Mesenteric fat pad (tissue), 1 donor: ENCODE results near the gene ANG. TPM values are rescaled to one million over a fixed set of nuclear protein-coding genes. Genes with fewer than 3 reads are reported as not detected.

Experiments
- DNase-seq: peaks from one replicate; pipeline ENCODE4 v3.0.0-alpha.2; 2020; ENCODE audit warnings: low spot score
- total RNA-seq: library from RNA; stranded (reverse); fragmentation: NEBNext Ultra II Directional; extraction: Animal tissue kit (Norgen Biotek cat#: 25700); gene quantifications from one replicate; pipeline ENCODE4 v1.2.1, GENCODE V29; 2021
- donor health status: DM: yes; HTN: yes; CAD: no.

Gene ANG
- total RNA-seq, 1 donor from 2014 or later = 38.9 TPM

DNA sequence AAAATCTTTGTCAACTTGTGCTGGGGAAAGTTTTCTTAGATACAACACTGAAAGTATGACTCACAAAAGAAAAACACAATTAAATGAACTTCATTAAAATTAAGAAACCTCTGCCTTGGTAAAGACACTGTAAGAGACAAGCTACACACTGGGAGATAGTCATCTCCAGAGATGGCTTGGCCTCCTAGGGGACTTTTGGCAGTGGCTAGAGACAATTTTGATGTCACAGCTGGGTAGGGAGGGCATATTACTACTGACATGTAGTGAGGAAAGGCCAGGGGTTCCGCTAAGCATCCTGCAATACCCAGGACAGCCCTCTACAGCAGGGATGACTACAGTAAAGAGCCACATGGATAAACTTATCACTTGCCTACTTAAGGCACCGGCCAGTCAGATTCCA is 12.9 kb upstream of the ANG start:
- DNase-seq = no peak

DNA sequence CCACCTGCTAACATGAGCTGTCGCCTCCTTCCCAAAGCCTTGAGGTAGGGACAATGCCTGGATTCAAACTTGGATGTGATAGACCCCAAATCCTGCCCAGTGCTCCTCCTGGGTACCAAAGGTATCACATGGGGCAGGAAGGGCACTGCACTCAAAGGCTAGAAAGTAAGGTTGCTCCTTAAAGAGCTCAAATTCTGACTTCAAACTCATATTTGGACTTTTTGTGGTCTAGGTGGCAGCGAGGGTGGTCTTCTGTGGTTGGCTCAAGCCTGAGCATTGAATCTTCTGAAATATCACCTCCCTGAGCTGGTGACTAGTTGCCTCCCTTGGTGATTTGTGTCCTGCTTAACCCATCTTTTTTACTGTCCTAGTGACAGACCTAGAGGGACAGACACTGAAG is 12.5 kb upstream of the ANG start:
- DNase-seq = no peak

DNA sequence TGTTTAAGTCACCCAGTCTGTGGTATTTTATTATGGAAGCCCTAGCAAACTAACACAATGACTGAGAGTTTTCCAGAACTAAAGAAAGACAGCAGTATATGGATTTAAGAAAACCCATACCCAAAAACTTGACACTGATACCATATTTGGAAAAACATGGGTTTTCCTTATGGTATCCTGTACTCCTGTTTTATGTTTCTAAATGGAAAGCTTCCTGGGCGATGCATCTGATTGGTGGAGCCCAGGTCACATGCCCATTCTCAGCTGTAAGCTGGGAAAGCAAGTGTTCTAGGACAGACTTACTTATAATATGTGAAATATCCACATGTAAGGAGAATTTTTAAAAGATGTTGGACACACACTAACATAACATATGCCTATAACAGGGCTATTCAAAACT is 8.7 kb upstream of the ANG start:
- DNase-seq = no peak

DNA sequence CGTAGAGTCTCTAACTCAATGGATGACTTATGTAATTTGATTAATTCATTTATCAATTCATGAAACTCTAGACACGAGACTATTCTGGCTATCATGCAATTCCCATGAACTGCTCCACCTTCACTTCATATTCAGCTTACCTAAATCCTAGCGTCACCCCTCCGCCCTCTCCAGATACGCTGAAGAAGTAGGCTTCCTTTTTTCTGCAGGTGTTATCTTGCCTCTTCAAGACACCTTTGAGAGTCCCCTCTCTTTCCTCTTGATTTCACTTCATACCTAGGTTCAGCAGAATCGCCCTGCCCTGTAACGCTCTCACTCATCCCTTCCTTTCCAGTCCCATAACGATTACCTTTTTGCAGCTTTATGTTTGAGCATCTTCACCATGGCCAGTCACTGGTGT is 8.2 kb upstream of the ANG start:
- no peak for DNase-seq

DNA sequence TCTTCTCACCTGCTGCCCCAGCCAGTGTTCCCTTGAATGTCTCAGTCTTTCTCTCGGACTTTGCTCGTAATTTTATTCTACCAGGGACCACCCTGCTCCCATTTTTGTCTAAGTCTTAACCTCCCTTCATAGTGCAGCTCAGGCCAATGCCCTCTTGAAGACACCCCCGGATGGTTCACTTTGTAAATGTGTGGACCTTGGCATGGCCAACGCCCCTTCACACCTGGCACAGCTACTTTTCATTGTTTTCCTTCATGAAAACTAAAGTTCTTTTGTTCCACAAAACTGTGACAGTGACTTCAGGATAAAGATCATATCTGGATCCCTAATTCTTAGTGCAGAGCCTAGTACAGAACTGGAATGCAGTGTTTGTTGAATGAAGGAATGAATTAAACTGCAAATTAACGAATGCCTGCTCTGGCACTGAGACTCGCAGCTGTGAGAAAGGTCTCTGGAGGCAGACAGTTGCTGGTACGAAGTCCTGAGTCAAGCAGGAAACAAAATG is 7.7 kb upstream of the ANG start:
- no peak for DNase-seq

DNA sequence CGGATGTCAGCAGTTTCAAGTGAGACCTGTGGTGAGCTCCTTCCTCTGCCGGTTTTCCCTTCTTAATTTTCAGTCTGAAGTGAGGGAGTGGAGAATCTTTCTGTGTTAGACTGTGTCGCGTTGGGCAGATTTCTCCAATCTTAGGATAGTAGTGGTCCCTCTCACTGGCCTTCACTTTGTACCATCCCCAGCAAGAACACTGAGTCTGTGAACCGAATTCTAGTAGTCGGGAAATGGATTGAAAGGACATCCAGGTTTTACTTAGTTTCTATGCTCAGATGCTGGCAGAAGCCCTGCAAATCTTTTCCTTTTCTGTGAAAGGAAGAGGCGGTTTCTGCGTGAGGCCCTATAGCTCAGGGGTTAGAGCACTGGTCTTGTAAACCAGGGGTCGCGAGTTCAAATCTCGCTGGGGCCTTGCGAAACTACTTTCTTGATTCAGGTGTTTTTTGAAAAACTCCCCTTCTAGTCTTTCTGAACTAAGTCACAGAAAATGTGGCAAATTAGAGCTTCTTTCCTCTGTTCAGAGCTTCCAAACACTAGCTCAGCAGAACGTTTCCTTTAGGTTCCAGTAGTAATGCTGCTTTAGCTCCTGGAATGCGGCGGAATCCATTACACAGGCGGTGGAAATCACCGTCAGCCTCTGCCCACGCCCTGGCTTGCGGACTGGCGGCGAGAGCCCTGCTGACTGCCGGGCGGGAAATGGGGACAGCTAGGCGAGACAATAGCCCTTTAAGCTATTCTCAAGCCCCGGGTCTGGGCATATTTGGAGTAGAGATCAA is 7.0 kb upstream of the ANG start:
- DNase-seq = no peak

DNA sequence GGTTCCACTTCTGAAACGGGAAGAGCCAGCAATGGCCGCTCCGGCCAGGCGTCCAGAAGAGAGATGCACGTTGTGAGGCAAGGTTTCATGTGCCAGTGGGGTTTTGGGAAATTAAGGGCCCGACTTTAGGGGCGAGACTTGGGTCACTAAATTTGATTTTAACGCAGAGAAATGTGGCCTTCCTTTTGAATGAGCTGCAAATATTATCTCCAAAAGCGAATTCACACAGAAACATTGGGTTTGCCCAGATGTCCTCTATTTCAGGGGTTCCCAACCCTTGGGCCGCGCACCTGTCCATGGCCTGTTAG is 6.5 kb upstream of the ANG start:
- DNase-seq = no peak

DNA sequence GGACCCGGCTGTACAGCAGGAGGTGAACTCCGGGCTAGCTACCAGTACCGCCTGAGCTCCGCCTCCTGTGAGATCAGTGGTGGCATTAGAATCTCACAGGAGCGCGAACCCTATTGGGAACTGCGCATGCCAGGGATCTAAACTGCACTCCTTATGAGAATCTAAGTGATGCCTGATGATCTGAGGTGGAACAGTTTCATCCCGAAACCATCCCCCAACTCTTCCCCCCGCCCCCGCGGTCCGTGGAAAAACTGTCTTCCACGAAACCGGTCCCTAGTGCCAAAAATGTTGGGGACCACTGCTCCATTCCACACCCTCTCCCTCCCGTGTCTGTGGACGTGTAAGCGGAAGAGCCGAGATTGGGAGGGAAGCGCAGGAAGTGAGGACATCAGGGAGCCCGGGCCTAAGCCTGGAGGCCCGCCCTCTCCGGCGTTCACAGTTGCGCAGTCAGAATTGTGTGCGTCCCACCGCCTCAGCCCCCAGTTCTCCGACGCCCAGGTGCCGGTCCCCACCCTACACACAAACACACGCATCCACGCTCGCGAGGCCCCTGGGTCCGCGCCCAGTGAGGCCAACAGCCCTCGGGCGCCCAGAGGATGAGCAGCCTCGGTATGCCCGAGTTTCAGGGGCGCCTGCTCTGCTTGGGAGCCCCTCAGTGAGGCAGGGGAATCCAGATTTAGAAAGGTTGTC is 6.0 kb upstream of the ANG start:
- DNase-seq = peak; percentile 92

DNA sequence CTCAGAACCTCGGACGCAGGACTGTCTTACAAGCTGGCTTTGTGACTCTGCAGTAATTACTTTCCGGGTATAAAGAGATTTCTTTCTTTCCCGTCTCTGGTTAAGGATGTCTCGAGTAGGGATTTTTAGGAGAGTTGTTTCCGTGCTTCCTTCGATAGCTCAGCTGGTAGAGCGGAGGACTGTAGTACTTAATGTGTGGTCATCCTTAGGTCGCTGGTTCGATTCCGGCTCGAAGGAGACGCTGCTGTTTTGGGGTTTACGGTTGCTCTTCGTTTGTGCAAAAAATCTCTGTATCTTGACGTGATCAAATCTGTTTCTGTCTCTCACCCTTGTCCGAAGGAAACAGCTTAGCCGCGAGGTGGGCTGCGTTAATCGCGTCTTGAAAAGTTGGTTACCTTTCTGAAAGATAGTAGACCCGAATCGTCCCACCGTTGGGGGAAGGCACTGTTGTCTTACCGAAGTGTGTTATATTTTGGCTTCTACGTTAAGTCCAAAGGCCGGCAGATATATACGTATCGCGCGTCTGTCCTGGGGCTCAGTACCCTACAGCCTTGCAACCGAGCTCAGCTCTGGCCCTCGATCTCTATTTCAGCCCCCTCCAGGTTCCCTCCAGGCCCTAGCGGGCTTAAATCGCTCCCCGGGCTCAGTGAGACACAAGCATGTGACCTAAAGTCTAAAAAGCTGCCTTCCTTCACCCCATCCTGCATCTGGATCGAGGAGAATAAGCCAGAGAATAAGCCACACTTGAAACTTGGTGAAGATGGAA is 5.3 kb upstream of the ANG start:
- DNase-seq = no peak

DNA sequence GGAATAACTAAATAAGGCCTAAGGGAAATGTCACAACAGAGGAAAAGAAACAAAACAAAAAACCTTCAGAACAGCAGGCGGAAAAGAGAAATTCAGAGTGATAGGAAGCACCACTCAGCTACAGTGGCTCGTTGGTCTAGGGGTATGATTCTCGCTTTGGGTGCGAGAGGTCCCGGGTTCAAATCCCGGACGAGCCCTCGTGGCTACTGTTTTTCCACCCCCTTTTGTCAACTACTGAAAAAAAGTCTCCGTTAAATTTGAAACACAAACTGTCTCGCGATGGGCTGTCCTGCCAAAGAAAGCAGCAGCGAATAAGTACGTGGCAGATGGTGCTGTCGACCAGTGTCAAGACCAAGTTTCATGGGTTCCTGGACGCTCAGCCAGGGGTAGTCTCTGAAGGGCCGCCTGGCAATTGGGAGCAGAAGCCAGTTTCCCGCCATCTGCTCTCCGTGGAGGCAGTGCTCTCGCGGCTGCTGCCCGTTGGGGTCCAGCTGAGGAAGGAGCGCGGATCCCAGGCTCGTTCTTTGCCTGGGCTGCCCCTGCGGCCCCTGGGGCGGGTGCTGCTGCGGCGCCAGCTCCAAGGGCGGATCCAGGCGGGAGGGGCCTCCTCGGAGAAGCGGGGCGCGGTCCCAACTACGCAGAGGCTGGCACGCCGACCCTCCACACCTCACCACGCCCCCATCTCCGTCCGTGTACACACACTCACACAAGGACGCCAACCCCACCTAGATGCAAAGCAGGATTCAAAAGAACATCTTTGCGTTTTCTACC is 4.5 kb upstream of the ANG start, which contains the start of gene RNASE4:
Gene RNASE4, plus strand, starts transcription at position 670 of the 771 bp plus-strand sequence. CDS start 14,812 bp downstream, outside the sequence.
- peak; percentile 94 for DNase-seq

DNA sequence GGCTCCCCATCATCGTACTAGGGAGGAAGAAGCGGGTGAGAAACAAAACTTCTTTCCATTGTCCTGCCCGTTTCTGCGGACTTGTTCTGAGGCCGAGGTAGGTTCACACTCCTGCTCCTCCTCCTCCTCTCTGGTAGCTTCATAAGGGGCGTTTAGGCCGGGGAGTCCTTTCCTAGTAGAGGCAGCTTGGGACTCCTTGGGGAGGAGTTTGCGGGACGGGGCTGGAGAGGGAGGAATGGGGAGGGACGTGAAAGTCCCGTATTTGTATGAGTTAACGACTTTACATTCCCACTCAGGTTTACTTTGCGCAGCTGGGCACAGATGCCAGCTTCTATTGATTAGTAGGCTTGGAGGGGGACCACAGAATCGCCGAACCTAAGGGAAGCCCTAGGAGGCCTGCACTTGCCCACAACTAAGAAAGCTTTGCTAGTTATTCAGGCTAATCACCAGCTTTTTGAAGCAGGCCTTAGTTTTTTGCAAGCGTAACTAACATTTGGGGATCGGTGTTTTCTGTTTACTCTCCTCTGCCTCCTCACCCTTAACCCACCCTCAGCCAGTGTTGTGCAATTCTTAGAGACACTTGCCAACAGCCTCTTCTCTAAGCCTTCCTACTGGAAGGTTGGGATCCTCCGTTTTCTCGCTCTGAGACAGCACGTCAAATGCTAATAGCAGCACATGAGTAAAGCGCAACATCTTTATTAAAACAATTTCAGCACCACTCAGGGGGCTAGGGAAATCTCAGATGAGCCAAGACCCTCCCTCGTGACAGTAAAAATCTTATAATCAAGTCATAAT is 3.7 kb upstream of the ANG start:
- DNase-seq = no peak

DNA sequence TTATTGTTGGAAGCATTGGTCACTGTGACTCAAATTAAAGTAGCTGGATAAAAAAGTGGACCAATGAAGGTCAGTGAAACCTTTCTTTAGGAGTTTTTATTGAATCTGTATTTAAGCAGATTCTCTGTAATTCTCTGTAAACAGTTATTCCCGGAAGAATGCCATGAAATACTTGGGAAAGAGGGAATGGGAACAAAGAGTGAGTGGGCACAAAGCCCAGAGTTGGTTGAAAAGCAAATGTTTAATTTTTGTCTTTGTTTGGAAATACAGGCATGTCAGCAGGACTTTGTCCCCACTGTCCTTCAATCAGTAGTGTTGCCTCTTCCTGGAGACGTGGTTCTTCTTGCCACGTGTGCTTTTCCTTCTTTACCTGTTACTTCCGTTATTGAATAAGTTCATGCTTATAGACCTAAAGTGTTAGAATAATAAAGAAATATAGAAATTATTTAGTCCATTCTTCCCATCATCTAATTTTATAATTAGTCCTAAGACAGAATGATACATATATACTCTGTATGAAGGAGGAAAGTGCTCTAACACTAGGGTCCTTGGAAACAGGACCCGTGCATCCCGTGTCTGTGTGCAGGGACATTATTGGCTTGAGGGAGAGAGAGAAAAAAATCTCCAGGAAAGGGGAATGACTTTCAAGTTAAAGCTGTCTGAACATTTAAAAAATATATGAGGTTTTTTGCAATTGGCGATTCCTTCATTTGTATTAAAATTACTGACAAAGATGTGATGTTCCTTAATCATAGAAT is 2.0 kb upstream of the ANG start:
- no peak for DNase-seq

DNA sequence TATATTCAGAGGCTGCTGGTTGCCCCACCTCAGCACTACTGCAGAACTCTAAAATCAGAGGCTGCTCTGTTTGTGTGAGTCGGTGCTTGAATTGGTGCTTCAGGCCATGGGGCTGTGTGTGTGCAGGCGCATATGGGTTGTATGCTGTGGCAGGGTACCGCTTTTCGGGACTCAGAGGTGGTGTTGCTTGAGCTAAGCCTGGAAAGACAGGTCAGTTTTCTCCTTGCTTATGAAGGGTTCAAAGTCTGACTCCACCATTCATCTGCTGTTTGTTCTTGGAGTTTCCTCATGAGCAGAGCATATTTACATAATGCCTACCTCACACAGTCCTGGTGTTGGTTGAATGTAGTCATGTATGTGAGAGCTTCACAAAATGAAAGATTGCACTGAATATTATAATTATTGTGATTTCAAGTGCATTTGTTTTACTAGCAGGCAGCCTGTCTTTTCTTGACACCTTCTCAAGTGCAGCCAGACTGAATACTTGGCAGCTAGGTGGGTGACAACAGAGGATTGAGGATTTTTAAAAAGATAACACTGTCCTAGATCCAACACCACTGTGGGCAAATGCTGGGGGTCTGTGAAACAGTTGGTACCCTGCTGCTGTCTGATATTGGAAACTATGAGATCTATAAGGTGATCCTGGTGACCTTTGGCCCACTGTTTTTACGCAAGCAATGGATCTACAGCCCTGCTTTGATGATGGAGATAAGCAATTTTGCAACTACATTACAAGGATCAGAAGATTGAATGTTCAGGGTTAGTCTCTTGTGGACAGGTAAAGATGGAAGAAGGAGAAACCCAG is 1.0 kb upstream of the ANG start:
- no peak for DNase-seq

DNA sequence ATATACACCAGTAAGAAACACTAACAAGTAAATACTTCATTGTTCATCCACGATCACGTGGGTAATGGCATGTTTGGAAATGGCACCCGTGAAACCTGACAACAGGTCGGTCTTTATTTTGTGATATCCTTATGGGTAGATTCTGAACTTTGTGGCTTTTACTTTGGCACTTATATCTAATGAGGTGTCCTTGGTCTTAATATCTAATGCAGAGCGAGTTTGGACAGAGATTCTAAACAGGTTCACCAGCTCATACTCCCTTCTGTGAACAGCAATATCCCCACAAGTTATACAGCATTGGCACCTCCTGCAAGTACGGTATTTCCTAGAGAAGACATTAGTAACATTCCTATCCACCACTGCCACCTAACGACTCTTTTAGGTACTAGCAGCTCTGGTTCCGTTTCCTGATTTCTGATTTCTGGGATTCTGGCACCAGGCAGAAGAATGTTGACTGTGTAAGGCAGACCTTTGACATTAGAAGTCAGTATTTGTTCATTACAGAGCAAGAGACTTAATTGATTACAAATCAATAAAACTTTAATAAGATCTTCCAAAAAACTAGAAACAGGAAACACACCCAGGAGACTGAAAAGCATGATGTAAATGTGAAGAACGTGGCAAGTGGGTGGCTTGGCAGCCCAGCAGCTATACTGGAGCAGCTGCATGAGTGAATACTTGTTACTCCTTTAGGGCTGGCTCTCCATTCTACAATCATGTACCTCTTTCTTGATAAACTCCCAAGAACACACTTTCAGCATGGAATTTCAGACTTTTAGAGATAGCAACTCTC is 2.5 kb downstream of the ANG start:
- DNase-seq = no peak

DNA sequence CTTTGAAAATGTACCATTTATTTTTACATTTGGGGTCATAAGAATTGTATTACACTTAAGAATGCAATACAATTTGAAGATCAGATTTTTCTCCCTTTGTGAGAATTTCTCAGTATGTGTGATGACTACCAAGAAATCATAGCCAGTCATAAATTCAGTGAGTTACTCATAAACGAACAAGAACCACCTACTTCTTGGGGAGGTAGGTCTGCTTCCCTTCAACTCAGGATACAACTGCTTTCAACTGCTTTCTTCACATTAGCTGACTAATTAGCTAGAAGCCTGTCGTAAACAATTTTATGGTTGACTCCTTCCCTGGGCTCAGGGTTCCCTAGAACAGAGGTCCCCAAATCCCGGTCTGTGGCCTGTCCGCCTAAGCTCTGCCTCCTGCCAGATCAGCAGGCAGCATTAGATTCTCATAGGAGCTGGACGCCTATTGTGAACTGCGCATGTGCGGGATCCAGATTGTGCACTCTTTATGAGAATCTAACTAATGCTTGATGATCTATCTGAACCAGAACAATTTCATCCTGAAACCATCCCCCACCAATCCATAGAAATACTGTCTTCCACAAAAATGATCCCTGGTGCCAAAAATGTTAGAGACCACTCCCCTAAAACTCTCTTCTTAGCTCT is 3.7 kb downstream of the ANG start:
- DNase-seq = no peak

DNA sequence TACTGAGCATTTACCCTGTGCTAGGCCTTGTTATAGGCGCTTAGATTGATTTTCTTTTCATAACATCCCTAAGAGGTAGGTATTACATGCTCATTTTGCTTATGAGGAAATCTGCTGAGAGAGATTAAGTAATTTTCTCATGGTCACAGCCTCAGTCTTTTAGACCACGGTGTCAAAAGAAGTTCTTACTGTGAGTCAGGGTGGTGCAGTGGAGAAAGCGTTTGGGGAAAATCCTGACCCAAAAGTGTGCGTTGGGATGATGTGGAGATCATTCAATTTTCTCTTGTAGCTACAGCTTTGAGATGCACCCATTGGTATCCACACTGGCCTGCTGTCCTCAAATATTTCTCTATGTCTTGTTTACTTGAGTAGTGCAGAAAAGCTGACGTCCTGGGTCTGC is 8.2 kb downstream of the ANG start:
- no peak for DNase-seq

DNA sequence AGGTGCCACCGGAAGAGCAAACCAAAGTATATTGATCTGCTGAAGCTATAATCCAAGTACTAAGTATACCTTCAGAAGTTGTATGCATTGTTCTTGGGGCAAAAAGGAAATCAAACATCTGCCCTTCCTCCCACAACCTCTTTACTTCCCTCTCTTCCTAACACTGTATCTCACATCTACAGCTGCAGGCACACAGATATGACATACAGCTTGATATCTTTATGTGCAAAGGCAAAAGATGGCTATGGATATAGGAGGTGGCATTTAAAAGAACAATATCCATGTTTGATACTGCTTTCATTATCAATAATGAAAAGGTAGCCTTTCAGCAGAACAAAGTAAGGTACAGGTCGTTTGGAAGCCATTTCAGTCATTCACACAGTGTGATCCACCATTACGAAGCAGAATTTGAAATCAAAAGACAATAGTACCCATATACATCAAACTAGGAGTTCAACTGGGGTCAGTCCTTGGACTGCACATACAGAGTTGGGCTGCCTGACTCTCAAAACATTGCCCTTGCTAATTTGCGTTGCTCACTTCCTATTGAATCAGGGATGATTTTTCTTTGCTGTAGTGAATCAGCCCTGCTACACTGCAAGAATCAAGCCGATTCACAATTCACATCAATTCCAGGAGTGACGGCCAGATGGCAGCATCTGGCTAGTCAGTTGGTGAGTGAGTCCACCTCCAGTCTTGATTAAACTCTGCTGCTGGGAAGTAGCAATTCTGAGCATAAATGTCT is 8.9 kb downstream of the ANG start:
- DNase-seq = no peak
